Measurements from ENCODE around the gene TMEM256. TPM values are rescaled to one million over a fixed set of nuclear protein-coding genes. Genes with fewer than 3 reads are reported as not detected.

The TMEM256 gene
- polyA plus RNA-seq, 4 donors, result 52.8 to 90.1 (median 80.5) TPM

GRCh38 chr17:7431231-7431630, 27.3 kb upstream of the TMEM256 start:
- no peak for DNase-seq (ENCODE audit: low read depth in 4 of 4, low spot score in 3 of 4)

GRCh38 chr17:7429722-7430121, 25.8 kb upstream of the TMEM256 start:
- DNase-seq (ENCODE audit: low read depth in 4 of 4, low spot score in 3 of 4), result no peak

GRCh38 chr17:7428557-7428956, 24.7 kb upstream of the TMEM256 start, which contains the start of gene SPEM3:
Gene SPEM3, plus strand, starts transcription at chr17:7428857. Its CDS starts 46 bp downstream, at chr17:7428903.
- DNase-seq (ENCODE audit: low read depth in 4 of 4, low spot score in 3 of 4), result no peak

- DNase-seq (ENCODE audit: low read depth in 4 of 4, low spot score in 3 of 4), result no peak
Observed at GRCh38 chr17:7427549-7427948, 23.7 kb upstream of the TMEM256 start.

GRCh38 chr17:7426896-7427489, 23.1 kb upstream of the TMEM256 start:
- no peak for DNase-seq (ENCODE audit: low read depth in 4 of 4, low spot score in 3 of 4)

DNA sequence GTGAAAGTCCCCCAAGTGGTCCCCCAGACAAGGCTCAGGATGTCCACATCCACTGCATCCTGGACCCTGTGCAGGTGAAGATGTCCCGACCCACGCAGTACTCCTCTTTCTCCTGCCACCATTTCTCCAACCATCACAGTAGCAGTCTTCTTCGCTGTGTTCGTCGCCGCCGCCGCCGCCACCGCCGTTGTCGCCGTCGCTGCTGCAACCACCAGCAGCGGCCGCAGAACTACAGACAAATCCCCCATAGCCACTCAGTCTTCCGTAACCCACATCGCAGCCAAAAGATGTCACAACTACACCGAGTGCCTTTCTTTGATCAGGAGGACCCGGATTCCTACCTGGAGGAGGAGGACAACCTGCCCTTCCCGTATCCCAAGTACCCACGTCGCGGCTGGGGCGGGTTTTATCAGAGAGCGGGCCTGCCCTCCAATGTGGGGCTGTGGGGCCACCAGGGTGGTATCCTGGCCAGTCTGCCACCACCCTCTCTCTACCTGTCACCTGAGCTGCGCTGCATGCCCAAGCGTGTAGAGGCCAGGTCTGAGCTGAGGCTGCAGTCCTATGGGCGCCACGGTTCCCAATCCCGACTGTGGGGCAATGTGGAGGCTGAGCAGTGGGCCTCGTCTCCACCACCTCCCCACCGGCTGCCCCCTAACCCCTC, 22.4 kb upstream of the TMEM256 start:
- no peak for DNase-seq (ENCODE audit: low read depth in 4 of 4, low spot score in 3 of 4)

DNA sequence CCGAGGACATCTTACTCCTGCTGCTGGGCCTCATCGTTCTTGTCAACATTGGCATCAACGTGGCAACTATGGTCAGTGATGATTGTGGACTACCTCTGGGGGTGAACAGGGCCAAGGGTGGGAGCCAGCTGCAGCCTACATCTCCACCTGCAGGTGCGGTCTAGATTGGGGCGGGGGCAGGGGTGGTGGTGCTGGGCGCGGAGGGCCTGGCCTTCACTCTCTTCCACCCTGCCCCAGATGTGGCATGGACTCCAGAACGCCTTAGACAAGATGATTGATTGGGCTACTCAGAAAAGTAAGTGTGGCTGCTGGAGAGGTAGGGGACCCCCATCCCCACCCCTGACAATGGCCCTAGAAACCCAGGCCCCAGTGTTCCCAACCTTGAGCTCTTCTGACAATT, 21.9 kb upstream of the TMEM256 start:
- no peak for DNase-seq (ENCODE audit: low read depth in 4 of 4, low spot score in 3 of 4)

- no peak for DNase-seq (ENCODE audit: low read depth in 4 of 4, low spot score in 3 of 4)
Observed at GRCh38 chr17:7425316-7425715, 21.4 kb upstream of the TMEM256 start, which contains the start of gene SPEM2. Gene SPEM2, plus strand, starts transcription at chr17:7425616. Its CDS starts 73 bp downstream, at chr17:7425689.

- DNase-seq (ENCODE audit: low read depth in 4 of 4, low spot score in 3 of 4), result no peak
Observed at GRCh38 chr17:7423679-7424078, 19.8 kb upstream of the TMEM256 start.

DNA sequence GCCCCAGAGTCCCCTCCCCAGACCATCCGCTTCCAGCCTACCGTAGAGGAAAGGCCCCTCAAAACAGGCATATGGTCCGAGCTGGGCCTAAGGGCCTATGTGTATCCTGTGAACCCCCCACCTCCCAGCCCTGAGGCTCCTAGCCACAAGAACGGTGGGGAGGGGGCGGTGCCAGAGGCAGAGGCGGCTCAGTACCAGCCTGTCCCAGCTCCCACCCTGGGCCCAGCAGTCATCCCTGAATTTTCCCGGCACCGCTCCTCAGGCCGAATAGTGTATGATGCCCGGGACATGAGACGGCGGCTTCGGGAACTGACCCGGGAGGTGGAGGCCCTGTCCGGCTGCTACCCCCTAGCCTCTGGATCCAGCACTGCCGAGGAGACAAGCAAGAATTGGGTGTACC, 17.3 kb upstream of the TMEM256 start:
- no peak for DNase-seq (ENCODE audit: low read depth in 4 of 4, low spot score in 3 of 4)

GRCh38 chr17:7419819-7420610, 16.1 kb upstream of the TMEM256 start, which contains the start of gene SPEM1:
Gene SPEM1, plus strand, starts transcription at chr17:7420324. Its CDS starts 61 bp downstream, at chr17:7420385.
- no peak for DNase-seq (ENCODE audit: low read depth in 4 of 4, low spot score in 3 of 4)

DNA sequence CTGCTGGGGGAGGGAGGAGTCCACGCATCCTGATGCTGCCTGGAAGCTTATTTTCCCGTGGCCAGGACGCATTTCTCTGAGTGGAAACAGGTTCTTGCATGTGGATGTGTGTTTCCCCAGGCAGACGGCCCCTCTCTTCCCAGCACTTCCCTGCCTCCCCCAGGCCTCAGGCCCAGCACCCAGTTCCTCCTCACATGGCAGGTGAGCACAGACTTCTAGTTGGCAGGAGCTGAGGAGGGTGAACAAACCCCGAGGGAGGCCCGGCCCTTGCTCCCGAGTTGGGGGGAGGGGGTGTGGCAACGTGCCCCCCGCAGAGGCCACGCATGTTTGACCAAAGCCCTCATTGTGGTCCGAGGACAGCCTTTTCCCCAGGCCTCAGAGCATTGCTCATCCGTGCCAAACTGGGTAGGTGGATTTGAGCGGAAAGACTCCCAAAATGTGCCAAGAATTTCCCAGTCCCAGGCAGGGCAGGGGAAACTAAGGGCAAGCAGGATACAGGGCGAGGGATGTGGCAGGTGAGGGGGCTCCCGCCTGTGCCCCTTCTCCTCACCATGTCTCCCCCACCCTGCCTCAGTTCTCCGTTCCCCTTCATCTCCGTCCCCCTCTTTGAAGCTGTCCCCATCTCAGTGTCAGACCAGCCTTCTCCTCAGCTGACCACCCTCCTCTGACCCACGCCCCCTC, 14.7 kb upstream of the TMEM256 start:
- DNase-seq (ENCODE audit: low read depth in 4 of 4, low spot score in 3 of 4), result no peak

DNA sequence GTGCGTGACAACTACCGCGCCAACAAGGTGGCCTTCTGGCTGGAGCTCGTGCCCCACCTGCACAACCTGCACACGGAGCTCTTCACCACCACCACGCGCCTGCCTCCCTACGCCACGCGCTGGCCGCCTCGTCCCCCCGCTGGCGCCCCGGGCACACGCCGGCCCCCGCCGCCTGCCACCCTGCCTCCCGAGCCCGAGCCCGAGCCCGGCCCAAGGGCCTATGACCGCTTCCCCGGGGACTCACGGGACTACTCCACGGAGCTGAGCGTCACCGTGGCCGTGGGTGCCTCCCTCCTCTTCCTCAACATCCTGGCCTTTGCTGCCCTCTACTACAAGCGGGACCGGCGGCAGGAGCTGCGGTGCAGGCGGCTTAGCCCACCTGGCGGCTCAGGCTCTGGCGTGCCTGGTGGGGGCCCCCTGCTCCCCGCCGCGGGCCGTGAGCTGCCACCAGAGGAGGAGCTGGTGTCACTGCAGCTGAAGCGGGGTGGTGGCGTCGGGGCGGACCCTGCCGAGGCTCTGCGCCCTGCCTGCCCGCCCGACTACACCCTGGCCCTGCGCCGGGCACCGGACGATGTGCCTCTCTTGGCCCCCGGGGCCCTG, 13.3 kb upstream of the TMEM256 start:
- DNase-seq (ENCODE audit: low read depth in 4 of 4, low spot score in 3 of 4), result no peak

DNA sequence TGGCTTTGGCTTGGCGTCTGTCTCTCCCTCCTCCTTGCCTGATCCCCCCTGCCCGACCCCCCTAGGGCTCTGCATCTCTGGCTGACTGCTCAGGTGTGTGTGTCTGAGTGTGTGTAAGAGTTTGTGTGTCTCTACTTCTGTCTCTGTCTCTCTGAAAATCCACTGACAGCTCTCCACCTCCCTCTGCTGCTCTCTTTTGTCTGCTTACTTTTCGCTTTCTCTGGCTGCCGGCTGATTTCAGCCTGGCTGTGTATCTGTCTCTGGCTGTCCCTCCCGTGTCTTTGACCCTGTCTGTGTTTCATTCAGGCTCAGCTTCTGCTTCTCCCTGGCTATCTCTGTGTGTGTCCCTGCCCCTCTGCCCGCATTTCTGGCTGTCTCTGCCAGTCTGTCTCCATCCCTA, 12.4 kb upstream of the TMEM256 start:
- DNase-seq (ENCODE audit: low read depth in 4 of 4, low spot score in 3 of 4), result no peak

- no peak for DNase-seq (ENCODE audit: low read depth in 4 of 4, low spot score in 3 of 4)
Observed at GRCh38 chr17:7415784-7416183, 11.9 kb upstream of the TMEM256 start.

GRCh38 chr17:7414837-7415236, 10.9 kb upstream of the TMEM256 start:
- DNase-seq (ENCODE audit: low read depth in 4 of 4, low spot score in 3 of 4), result no peak

GRCh38 chr17:7413346-7413985, 9.6 kb upstream of the TMEM256 start:
- no peak for DNase-seq (ENCODE audit: low read depth in 4 of 4, low spot score in 3 of 4)

DNA sequence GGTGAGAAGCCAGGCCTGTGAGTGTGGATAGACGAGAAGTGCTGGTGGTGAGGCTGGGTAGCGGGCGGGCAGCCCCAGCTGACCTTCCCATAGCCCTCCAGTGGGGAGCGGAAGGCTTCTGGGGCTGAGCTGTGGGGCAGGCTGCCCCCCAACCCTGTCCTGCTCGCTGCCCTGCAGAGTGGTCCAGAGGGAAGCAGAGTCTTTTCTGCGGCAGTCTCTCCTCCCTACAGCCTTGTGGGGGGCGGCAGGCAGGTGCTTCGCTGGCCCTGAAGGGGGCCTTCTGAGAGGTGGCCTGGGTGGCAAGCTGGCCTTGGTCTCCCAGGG, 7.5 kb upstream of the TMEM256 start:
- no peak for DNase-seq (ENCODE audit: low read depth in 4 of 4, low spot score in 3 of 4)

- DNase-seq (ENCODE audit: low read depth in 4 of 4, low spot score in 3 of 4), result no peak
Observed at GRCh38 chr17:7410634-7411426, 6.9 kb upstream of the TMEM256 start.
